BLaER1 (cell line): ENCODE data around the gene EIF4G3.

Experiments
- H3K27ac ChIP-seq: shearing (Covaris generic); formaldehyde crosslinking; 2 replicates; pipeline ENCODE4 v1.8.1; 2022
- H3K27me3 ChIP-seq: shearing (Covaris generic); formaldehyde crosslinking; 2 replicates; pipeline ENCODE4 v1.8.1; 2022
- H3K36me3 ChIP-seq: shearing (Covaris generic); formaldehyde crosslinking; 2 replicates; pipeline ENCODE4 v1.8.1; 2022
- H3K4me1 ChIP-seq: shearing (Covaris generic); formaldehyde crosslinking; 2 replicates; pipeline ENCODE4 v1.8.1; 2022
- H3K4me2 ChIP-seq: shearing (Covaris generic); formaldehyde crosslinking; 2 replicates; pipeline ENCODE4 v1.8.1; 2022
- H3K4me3 ChIP-seq: shearing (Covaris generic); formaldehyde crosslinking; 2 replicates; pipeline ENCODE4 v1.8.1; 2022
- H3K9ac ChIP-seq: shearing (Covaris generic); formaldehyde crosslinking; 2 replicates; pipeline ENCODE4 v1.8.1; 2022
- H3K9me3 ChIP-seq: shearing (Covaris generic); formaldehyde crosslinking; 2 replicates; pipeline ENCODE4 v1.8.1; 2022
- H4K20me1 ChIP-seq: shearing (Covaris generic); formaldehyde crosslinking; 2 replicates; pipeline ENCODE4 v1.8.1; 2022
- Cebpa-rat ChIP-seq: shearing (Covaris generic); IDR thresholded peaks from 2 replicates; pipeline ENCODE4 v1.8.1; 2022

The EIF4G3 gene

GRCh38 chr1:21042929-21043605 is 133.6 kb downstream of the EIF4G3 start:
- H4K20me1 ChIP-seq: peaks cover 59% of the 10 kb centered on the region
- H3K4me1 ChIP-seq: peaks cover 19% of the 10 kb centered on the region
- TF ChIP-seq Cebpa-rat: no peak
- peaks cover 56% of the 10 kb centered on the region for H3K36me3 ChIP-seq
- no peaks in the 10 kb centered on the region for H3K27me3 ChIP-seq
- H3K9me3 ChIP-seq: peaks cover 6% of the 10 kb centered on the region; the same call in 1 of the 2 replicates
- H3K4me2 ChIP-seq: no peak overlapping the region
- H3K4me3 ChIP-seq: no peak overlapping the region
- H3K9ac ChIP-seq: no peak overlapping the region
- no peak overlapping the region for H3K27ac ChIP-seq

- peaks cover 52% of the 10 kb centered on the region for H4K20me1 ChIP-seq
- H3K4me2 ChIP-seq: no peak overlapping the region
- no peak overlapping the region for H3K9ac ChIP-seq
Observed at GRCh38 chr1:21041541-21041940, 135.2 kb downstream of the EIF4G3 start.

GRCh38 chr1:21037091-21037490 is 139.6 kb downstream of the EIF4G3 start:
- Histone ChIP-seq H3K27ac (no peak overlapping the region), H3K4me3 (no peak overlapping the region), H3K27me3 (no peaks in the 10 kb centered on the region), H3K36me3 (peaks cover 66% of the 10 kb centered on the region), H3K9ac (no peak overlapping the region), H3K4me2 (no peak overlapping the region), H3K4me1 (no peaks in the 10 kb centered on the region), H4K20me1 (peaks cover 35% of the 10 kb centered on the region; the same call in 1 of the 2 replicates), H3K9me3 (peaks cover 38% of the 10 kb centered on the region)
- no peak for TF ChIP-seq Cebpa-rat

More at GRCh38 chr1:21041541-21041940, 135.2 kb downstream of the EIF4G3 start:
- Histone ChIP-seq H3K27ac (no peak overlapping the region), H3K4me1 (peaks cover 9% of the 10 kb centered on the region), H3K9me3 (peaks cover 20% of the 10 kb centered on the region), H3K4me3 (no peak overlapping the region), H3K36me3 (peaks cover 58% of the 10 kb centered on the region), H3K27me3 (no peaks in the 10 kb centered on the region)
- TF ChIP-seq Cebpa-rat: no peak

- peaks cover 45% of the 10 kb centered on the region; the same call in 1 of the 2 replicates for H4K20me1 ChIP-seq
- no peaks in the 10 kb centered on the region for H3K4me1 ChIP-seq
- H3K4me3 ChIP-seq: no peak overlapping the region
- no peak overlapping the region for H3K27ac ChIP-seq
- H3K4me2 ChIP-seq: no peak overlapping the region
- TF ChIP-seq Cebpa-rat: no peak
- H3K9ac ChIP-seq: no peak overlapping the region
- peaks cover 62% of the 10 kb centered on the region for H3K36me3 ChIP-seq
- H3K27me3 ChIP-seq: no peaks in the 10 kb centered on the region
- peaks cover 43% of the 10 kb centered on the region for H3K9me3 ChIP-seq
Observed at GRCh38 chr1:21035794-21036193, 140.9 kb downstream of the EIF4G3 start.

- H3K27ac ChIP-seq: no peak overlapping the region
- no peaks in the 10 kb centered on the region for H3K4me1 ChIP-seq
- peaks cover 45% of the 10 kb centered on the region; the same call in 1 of the 2 replicates for H4K20me1 ChIP-seq
- H3K4me2 ChIP-seq: no peak overlapping the region
- H3K9me3 ChIP-seq: peaks cover 44% of the 10 kb centered on the region
- H3K4me3 ChIP-seq: no peak overlapping the region
- no peaks in the 10 kb centered on the region for H3K27me3 ChIP-seq
- peaks cover 61% of the 10 kb centered on the region for H3K36me3 ChIP-seq
- H3K9ac ChIP-seq: no peak overlapping the region
- no peak for TF ChIP-seq Cebpa-rat
Observed at GRCh38 chr1:21034725-21035628, 141.7 kb downstream of the EIF4G3 start.

GRCh38 chr1:21032741-21033140 is 144.0 kb downstream of the EIF4G3 start:
- Histone ChIP-seq H4K20me1 (peaks cover 37% of the 10 kb centered on the region; the same call in 1 of the 2 replicates), H3K9me3 (peaks cover 50% of the 10 kb centered on the region), H3K9ac (no peak overlapping the region), H3K36me3 (peaks cover 63% of the 10 kb centered on the region), H3K27me3 (no peaks in the 10 kb centered on the region), H3K4me1 (no peaks in the 10 kb centered on the region), H3K27ac (no peak overlapping the region), H3K4me2 (no peak overlapping the region), H3K4me3 (no peak overlapping the region)
- no peak for TF ChIP-seq Cebpa-rat

- peaks cover 39% of the 10 kb centered on the region for H3K9me3 ChIP-seq
- H3K4me3 ChIP-seq: no peak overlapping the region
- no peak overlapping the region for H3K9ac ChIP-seq
- H3K36me3 ChIP-seq: peaks cover 57% of the 10 kb centered on the region
- H3K4me1 ChIP-seq: no peaks in the 10 kb centered on the region
- no peak overlapping the region for H3K4me2 ChIP-seq
- peaks cover 27% of the 10 kb centered on the region; the same call in 1 of the 2 replicates for H4K20me1 ChIP-seq
- no peak for TF ChIP-seq Cebpa-rat
- H3K27ac ChIP-seq: no peak overlapping the region
- H3K27me3 ChIP-seq: no peaks in the 10 kb centered on the region
Observed at GRCh38 chr1:21030181-21030580, 146.5 kb downstream of the EIF4G3 start.

GRCh38 chr1:21028520-21029145 is 148.1 kb downstream of the EIF4G3 start:
- H3K36me3 ChIP-seq: peaks cover 54% of the 10 kb centered on the region
- no peak for TF ChIP-seq Cebpa-rat
- H3K27me3 ChIP-seq: no peaks in the 10 kb centered on the region
- no peaks in the 10 kb centered on the region for H3K4me1 ChIP-seq
- peaks cover 18% of the 10 kb centered on the region; the same call in 1 of the 2 replicates for H4K20me1 ChIP-seq
- no peak overlapping the region for H3K27ac ChIP-seq
- peaks cover 46% of the 10 kb centered on the region for H3K9me3 ChIP-seq
- H3K4me2 ChIP-seq: no peak overlapping the region
- no peak overlapping the region for H3K9ac ChIP-seq
- H3K4me3 ChIP-seq: no peak overlapping the region

GRCh38 chr1:21027805-21028204 is 148.9 kb downstream of the EIF4G3 start:
- Histone ChIP-seq H3K27ac (no peak overlapping the region), H3K36me3 (peaks cover 54% of the 10 kb centered on the region), H3K27me3 (no peaks in the 10 kb centered on the region), H3K4me1 (peaks cover under 1% of the 10 kb centered on the region; the same call in 1 of the 2 replicates), H3K9me3 (peaks cover 46% of the 10 kb centered on the region), H4K20me1 (peaks cover 17% of the 10 kb centered on the region; the same call in 1 of the 2 replicates), H3K4me2 (no peak overlapping the region), H3K9ac (no peak overlapping the region), H3K4me3 (no peak overlapping the region)
- TF ChIP-seq Cebpa-rat: no peak
